Measurements from ENCODE around the gene BUD31.
A peak's percentile ranks its signal among the peaks of the same experiment; 100 is the strongest.

BUD31 gene

DNA sequence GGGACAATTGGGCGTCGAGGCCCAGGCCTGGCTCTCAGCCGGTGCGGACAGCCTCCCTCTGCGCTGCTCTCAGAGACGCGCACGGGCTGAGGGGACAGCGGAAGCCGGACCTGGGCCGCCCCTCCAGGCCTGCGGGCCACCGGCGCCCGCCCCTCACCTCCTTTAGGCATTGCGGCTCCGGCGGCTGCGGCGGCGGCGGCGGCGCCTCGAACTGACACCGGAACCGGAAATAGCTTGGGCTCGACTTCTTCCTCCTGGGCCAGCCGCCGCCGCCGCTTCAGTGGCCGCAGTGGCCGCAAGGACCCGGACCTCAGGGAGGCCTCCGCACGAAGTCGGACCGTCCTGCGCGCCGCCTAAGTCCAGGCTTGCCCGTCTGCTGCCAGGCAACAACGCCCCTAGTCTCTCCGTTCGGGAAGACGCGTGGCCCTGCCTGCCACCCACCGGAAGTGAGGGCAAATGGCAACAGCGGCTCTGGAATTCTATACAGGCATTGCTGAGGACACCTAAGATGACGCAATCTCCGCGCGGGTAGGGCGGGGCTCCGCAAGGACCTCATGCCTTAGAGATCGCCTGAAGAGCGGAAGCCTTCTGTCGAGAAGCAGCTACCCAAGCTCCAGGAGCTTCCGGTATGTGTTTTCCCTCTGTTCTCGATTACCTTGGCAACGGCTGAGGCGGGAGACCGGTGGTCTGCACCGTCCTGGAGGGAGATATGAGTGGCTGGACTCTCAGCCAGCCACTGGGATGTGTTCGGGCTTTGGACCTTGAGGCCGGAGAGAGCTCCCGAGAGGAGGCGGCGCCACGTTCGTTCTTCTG is at the start of gene BUD31, which contains the start of gene PDAP1:
Gene BUD31 (plus strand): TSS at position 591 of the 813 bp plus-strand sequence. CDS start 2,124 bp downstream, outside the sequence.
Gene PDAP1 (minus strand): TSS at position 219 of the 813 bp plus-strand sequence. CDS start 49 bp downstream, at position 170.
- H3K9me3 ChIP-seq (ENCODE audit: insufficient read depth, low read length), result no peaks in the 10 kb centered on the region
- DNase-seq (ENCODE audit: low read depth, low spot score), result peak; percentile 91
- peak within 1 kb of the TSS; percentile 97 for H3K9ac ChIP-seq (ENCODE audit: insufficient read length, low read depth)
- peaks cover 60% of the 10 kb centered on the region for H3K36me3 ChIP-seq (ENCODE audit: insufficient read depth, insufficient read length, low read length)
- H3K4me1 ChIP-seq (ENCODE audit: insufficient read depth, insufficient read length), result peaks cover 4% of the 10 kb centered on the region
- H3K4me3 ChIP-seq (ENCODE audit: insufficient read length, low read depth), result peak within 1 kb of the TSS; percentile 98
- H3K27me3 ChIP-seq (ENCODE audit: insufficient read depth, insufficient read length), result no peaks in the 10 kb centered on the region
- TF ChIP-seq ZNF274 (IDR thresholded peaks at IDR 0.05; ENCODE audit: low read depth, low read length), result no peak
- TF ChIP-seq YY1 (IDR thresholded peaks at IDR 0.05; ENCODE audit: insufficient read depth, insufficient read length), result no peak
- TF ChIP-seq SUZ12 (IDR thresholded peaks at IDR 0.05; ENCODE audit: extremely low read depth, insufficient read depth, insufficient read length), result no peak

DNA sequence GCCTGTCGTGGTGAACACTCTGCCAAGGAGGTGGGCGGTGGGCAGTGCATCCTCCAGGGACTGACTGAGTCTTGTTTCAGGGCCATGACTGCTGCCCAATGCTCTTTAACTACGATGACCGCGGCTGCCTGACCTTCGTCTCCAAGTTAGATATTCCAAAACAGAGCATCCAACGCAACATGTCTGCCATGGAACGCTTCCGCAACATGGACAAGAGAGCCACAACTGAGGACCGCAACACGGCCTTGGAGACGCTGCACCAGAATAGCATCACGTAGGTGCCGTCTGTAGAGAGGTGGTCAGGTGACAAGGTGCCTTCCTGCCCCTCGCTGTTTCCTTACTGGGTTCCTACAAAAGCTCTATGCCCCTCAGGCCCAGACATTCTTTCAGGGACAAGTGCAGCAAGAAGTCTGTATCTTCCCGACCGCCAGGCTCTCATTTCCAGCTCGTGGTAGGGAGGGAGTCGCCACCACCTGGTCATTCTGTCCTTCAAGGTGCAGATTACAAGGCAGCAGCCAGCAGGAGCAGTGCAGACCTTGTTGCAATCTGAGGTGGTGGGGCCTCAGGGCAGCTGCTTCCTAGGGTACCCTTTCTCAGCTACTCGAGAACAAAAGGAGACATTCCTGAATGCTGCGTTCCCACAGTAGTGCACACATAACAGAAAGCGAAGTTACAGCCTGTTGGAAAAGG is 49.2 kb upstream of the BUD31 start:
- no peak for TF ChIP-seq ZNF274 (IDR thresholded peaks at IDR 0.05; ENCODE audit: low read depth, low read length)
- no peak for TF ChIP-seq YY1 (IDR thresholded peaks at IDR 0.05; ENCODE audit: insufficient read depth, insufficient read length)
- no peak for TF ChIP-seq SUZ12 (IDR thresholded peaks at IDR 0.05; ENCODE audit: extremely low read depth, insufficient read depth, insufficient read length)
- no peak overlapping the region for H3K9ac ChIP-seq (ENCODE audit: insufficient read length, low read depth)
- H3K4me1 ChIP-seq (ENCODE audit: insufficient read depth, insufficient read length), result peaks cover 4% of the 10 kb centered on the region
- no peak overlapping the region for H3K4me3 ChIP-seq (ENCODE audit: insufficient read length, low read depth)
- DNase-seq (ENCODE audit: low read depth, low spot score), result peak; percentile 85
- peaks cover 68% of the 10 kb centered on the region for H3K36me3 ChIP-seq (ENCODE audit: insufficient read depth, insufficient read length, low read length)
- no peaks in the 10 kb centered on the region for H3K9me3 ChIP-seq (ENCODE audit: insufficient read depth, low read length)
- no peaks in the 10 kb centered on the region for H3K27me3 ChIP-seq (ENCODE audit: insufficient read depth, insufficient read length)

DNA sequence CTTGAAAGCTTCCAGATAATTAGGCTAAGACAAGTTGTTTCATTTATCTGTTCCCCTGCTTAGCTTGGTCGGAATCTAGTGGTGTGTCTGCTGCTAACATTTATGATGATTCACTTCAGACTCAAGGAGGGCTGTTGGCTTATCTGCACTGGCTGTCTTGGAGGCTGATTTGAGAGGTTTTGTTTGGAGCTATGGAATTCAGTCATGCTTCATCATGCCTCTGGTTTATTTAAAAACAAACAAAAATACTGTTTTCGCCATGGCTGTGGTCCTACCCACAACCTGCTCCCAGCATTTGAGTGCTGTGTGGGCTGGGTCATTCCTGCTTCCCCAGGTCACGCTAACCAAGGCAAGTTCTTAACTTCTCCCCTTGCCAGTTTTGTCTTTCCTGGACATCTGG is 46.0 kb upstream of the BUD31 start:
- H3K4me3 ChIP-seq (ENCODE audit: insufficient read length, low read depth), result no peak overlapping the region
- H3K27me3 ChIP-seq (ENCODE audit: insufficient read depth, insufficient read length), result no peaks in the 10 kb centered on the region
- H3K9ac ChIP-seq (ENCODE audit: insufficient read length, low read depth), result no peak overlapping the region
- no peak for DNase-seq (ENCODE audit: low read depth, low spot score)
- TF ChIP-seq SUZ12 (IDR thresholded peaks at IDR 0.05; ENCODE audit: extremely low read depth, insufficient read depth, insufficient read length), result no peak
- no peak for TF ChIP-seq YY1 (IDR thresholded peaks at IDR 0.05; ENCODE audit: insufficient read depth, insufficient read length)
- TF ChIP-seq ZNF274 (IDR thresholded peaks at IDR 0.05; ENCODE audit: low read depth, low read length), result no peak
- peaks cover 4% of the 10 kb centered on the region for H3K4me1 ChIP-seq (ENCODE audit: insufficient read depth, insufficient read length)
- H3K36me3 ChIP-seq (ENCODE audit: insufficient read depth, insufficient read length, low read length), result peaks cover 73% of the 10 kb centered on the region
- H3K9me3 ChIP-seq (ENCODE audit: insufficient read depth, low read length), result no peaks in the 10 kb centered on the region

DNA sequence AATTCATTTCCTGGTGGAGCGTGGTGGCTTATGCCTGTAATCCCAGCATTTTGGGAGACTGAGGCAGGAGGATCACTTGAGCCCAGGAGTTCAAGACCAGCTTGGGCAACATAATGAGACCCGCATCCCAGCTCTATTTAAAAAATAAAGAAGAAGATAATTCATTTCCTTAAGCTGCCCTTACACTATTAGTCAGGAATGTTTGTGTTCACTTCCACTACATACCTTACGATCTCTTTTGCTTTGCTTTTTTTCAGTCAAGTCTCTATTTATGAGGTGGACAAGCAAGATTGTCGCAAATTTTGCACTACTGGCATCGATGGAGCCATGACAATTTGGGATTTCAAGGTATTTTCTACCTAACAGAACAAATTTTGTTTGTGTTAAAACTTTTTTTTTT is 45.5 kb upstream of the BUD31 start:
- no peak for DNase-seq (ENCODE audit: low read depth, low spot score)
- Histone ChIP-seq H3K9me3 (ENCODE audit: insufficient read depth, low read length) (no peaks in the 10 kb centered on the region), H3K9ac (ENCODE audit: insufficient read length, low read depth) (no peak overlapping the region), H3K4me1 (ENCODE audit: insufficient read depth, insufficient read length) (peaks cover 4% of the 10 kb centered on the region), H3K27me3 (ENCODE audit: insufficient read depth, insufficient read length) (no peaks in the 10 kb centered on the region), H3K36me3 (ENCODE audit: insufficient read depth, insufficient read length, low read length) (peaks cover 68% of the 10 kb centered on the region), H3K4me3 (ENCODE audit: insufficient read length, low read depth) (no peak overlapping the region)
- no peak for TF ChIP-seq YY1 (IDR thresholded peaks at IDR 0.05; ENCODE audit: insufficient read depth, insufficient read length)
- no peak for TF ChIP-seq SUZ12 (IDR thresholded peaks at IDR 0.05; ENCODE audit: extremely low read depth, insufficient read depth, insufficient read length)
- no peak for TF ChIP-seq ZNF274 (IDR thresholded peaks at IDR 0.05; ENCODE audit: low read depth, low read length)

DNA sequence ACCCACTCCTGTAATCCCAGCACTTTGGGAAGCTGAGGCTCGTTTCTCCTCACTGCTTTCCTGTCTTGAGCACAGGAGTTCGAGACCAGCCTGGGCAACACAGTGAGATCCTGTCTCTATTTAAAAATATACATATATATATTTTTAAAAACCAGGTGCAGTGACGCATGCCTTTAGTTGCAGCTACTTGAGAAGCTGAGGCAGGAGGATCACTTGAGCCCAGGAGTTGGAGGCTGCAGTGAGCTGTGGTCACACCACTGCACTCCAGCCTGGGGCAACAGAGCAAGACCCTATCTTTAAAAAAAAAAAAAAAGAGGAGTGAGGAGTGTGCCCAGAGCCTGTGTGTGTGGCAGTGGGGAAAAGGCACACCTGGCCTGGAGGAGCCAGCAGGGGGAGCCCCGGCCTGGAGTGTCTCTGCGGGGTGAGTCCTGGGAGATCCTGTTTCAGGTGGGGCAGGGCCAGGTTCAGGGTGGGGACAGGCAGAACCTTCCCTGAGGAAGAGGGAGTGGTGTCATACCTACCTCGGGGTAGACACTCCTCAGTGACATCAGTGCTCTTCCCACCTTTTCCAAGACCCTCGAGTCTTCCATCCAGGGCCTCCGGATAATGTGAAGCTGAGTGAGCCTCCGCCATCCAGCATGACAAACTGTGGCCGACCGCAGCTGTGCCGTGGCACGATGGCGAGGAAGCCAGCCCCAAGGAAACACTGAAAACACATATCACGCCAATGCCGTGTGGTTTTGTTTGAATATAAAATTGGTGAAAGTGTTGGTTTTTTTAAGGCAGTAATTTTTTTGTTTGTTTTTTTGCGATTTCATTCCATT is 43.2 kb upstream of the BUD31 start:
- Histone ChIP-seq H3K4me3 (ENCODE audit: insufficient read length, low read depth) (no peak overlapping the region), H3K9ac (ENCODE audit: insufficient read length, low read depth) (no peak overlapping the region), H3K36me3 (ENCODE audit: insufficient read depth, insufficient read length, low read length) (peaks cover 54% of the 10 kb centered on the region), H3K27me3 (ENCODE audit: insufficient read depth, insufficient read length) (no peaks in the 10 kb centered on the region), H3K4me1 (ENCODE audit: insufficient read depth, insufficient read length) (peaks cover 12% of the 10 kb centered on the region), H3K9me3 (ENCODE audit: insufficient read depth, low read length) (no peaks in the 10 kb centered on the region)
- TF ChIP-seq YY1 (IDR thresholded peaks at IDR 0.05; ENCODE audit: insufficient read depth, insufficient read length) (no peak), SUZ12 (IDR thresholded peaks at IDR 0.05; ENCODE audit: extremely low read depth, insufficient read depth, insufficient read length) (no peak), ZNF274 (IDR thresholded peaks at IDR 0.05; ENCODE audit: low read depth, low read length) (no peak)
- no peak for DNase-seq (ENCODE audit: low read depth, low spot score)

DNA sequence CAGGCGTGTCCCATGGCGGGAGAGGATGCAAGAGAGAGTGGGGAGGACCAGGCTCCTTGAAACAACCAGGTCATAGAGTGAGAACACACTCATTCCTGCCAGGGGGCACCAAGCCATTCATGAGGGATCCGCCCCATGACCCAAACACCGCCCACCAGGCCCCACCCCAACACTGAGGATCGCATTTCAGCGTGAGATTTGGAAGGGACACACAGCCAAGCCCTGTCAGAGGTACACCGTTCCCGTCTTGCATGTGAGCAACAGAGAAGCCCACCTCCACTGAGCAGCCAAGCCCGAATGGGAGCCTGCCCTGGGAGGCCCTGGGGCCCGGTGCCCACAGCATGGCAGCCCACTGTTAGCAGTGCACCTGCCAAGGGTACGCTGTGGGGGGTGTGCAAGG is 42.1 kb upstream of the BUD31 start:
- no peaks in the 10 kb centered on the region for H3K9me3 ChIP-seq (ENCODE audit: insufficient read depth, low read length)
- no peak overlapping the region for H3K9ac ChIP-seq (ENCODE audit: insufficient read length, low read depth)
- H3K36me3 ChIP-seq (ENCODE audit: insufficient read depth, insufficient read length, low read length), result peaks cover 43% of the 10 kb centered on the region
- H3K4me1 ChIP-seq (ENCODE audit: insufficient read depth, insufficient read length), result peaks cover 12% of the 10 kb centered on the region
- no peaks in the 10 kb centered on the region for H3K27me3 ChIP-seq (ENCODE audit: insufficient read depth, insufficient read length)
- TF ChIP-seq ZNF274 (IDR thresholded peaks at IDR 0.05; ENCODE audit: low read depth, low read length), result no peak
- TF ChIP-seq YY1 (IDR thresholded peaks at IDR 0.05; ENCODE audit: insufficient read depth, insufficient read length), result no peak
- TF ChIP-seq SUZ12 (IDR thresholded peaks at IDR 0.05; ENCODE audit: extremely low read depth, insufficient read depth, insufficient read length), result no peak
- DNase-seq (ENCODE audit: low read depth, low spot score), result no peak
- no peak overlapping the region for H3K4me3 ChIP-seq (ENCODE audit: insufficient read length, low read depth)

Data from NT2/D1 (cell line).